Stimulated activated naive CD4-positive, alpha-beta T cell (primary cell): Measurements from ENCODE around the gene CNDP1.

Source experiments
- DNase-seq, 6 experiments: peaks; one replicate each; lab custom pipeline; 2025; lab: John Stamatoyannopoulos, UW

Gene CNDP1

GRCh38 chr18:74625157-74625556, 90.9 kb downstream of the CNDP1 start:
- no peak for DNase-seq

GRCh38 chr18:74626049-74626874, 92.0 kb downstream of the CNDP1 start:
- no peak for DNase-seq

- no peak for DNase-seq
These were observed 96.5 kb downstream of the CNDP1 start for GRCh38 chr18:74630804-74631203.

GRCh38 chr18:74631212-74631611, 96.9 kb downstream of the CNDP1 start:
- DNase-seq, result no peak

GRCh38 chr18:74631623-74632350, 97.5 kb downstream of the CNDP1 start:
- peak in 5 of 6 experiments; percentile 3 to 78 (median 65) for DNase-seq

- DNase-seq, result no peak
These were observed 98.0 kb downstream of the CNDP1 start for GRCh38 chr18:74632351-74632679.

- DNase-seq, result no peak
These were observed 98.6 kb downstream of the CNDP1 start for GRCh38 chr18:74632856-74633255.

GRCh38 chr18:74633652-74634352, 99.5 kb downstream of the CNDP1 start:
- no peak for DNase-seq

GRCh38 chr18:74635224-74635975, 101.1 kb downstream of the CNDP1 start:
- no peak for DNase-seq
